GM12878 (cell line): ENCODE measurements around the gene RAB15. TPM values are rescaled to one million over a fixed set of nuclear protein-coding genes. Genes with fewer than 3 reads are reported as not detected.
A peak's percentile ranks its signal among the peaks of the same experiment; 100 is the strongest.

ENCODE experiments used
- ATAC-seq: fragments of 200-7000 bp; cut with Tn5 transposase; 3 replicates; pipeline ENCODE4 v1.9.1; 2020; ENCODE audit warnings: mild to moderate bottlenecking, moderate library complexity
- BruUV-seq: library from RNA; stranded (reverse); fragments of 400-500 nt; replicated peaks from 2 replicates; lab custom pipeline; 2021; lab: Mats Ljungman, UMichigan
- CTCF ChIA-PET: fragments of 300-600 bp; sonication (Branson Sonifier 250); formaldehyde crosslinking; extraction: SDS; loops from one replicate; lab custom pipeline; 2021; ENCODE audit warnings: inconsistent platforms; lab: Yijun Ruan, JAX
- POLR2A ChIA-PET: fragments of 350-600 bp; formaldehyde crosslinking; extraction: SDS; loops from one replicate; lab custom pipeline; 2021; ENCODE audit warnings: inconsistent platforms; lab: Charles Lee
- RAD21 ChIA-PET: fragments of 300-600 bp; sonication (Branson Sonifier 250); formaldehyde crosslinking; loops from one replicate; lab custom pipeline; 2023; ENCODE audit warnings: antibody characterized with exemption; ENCODE audit not compliant: unreplicated experiment; lab: Charles Lee
- SMC1A ChIA-PET: fragments of 300-600 bp; sonication (Branson Sonifier 250); formaldehyde crosslinking; loops from one replicate; lab custom pipeline; 2023; ENCODE audit not compliant: unreplicated experiment, uncharacterized antibody; lab: Charles Lee
- DNase-seq: peaks from one replicate; pipeline ENCODE4 v3.0.0-alpha.2; 2011; ENCODE audit warnings: low read depth, low spot score
- FAIRE-seq: peaks from 3 replicates; lab custom pipeline; 2011; peaks lifted over from hg19 to GRCh38; lab: Jason Lieb, UNC
- H2AFZ ChIP-seq: 2 replicates; pipeline ENCODE4 v1.6.0; 2011; ENCODE audit warnings: low read depth, low read length, control low read depth; ENCODE audit not compliant: control insufficient read depth
- H3K27ac ChIP-seq: 2 replicates; pipeline ENCODE4 v1.5.1; 2011; ENCODE audit warnings: control low read depth; ENCODE audit not compliant: control insufficient read depth, insufficient read depth
- H3K27me3 ChIP-seq, 2 experiments: replicated peaks in 1 of 2; 2 replicates each; pipeline versions ENCODE4 v1.6.0 to v1.6.1; 2011; ENCODE audit warnings: low read length in 1 of 2; ENCODE audit not compliant: control insufficient read depth in 2 of 2, insufficient read depth in 2 of 2
- H3K36me3 ChIP-seq, 2 experiments: 2 replicates each; pipeline ENCODE4 v1.5.1; 2011; ENCODE audit warnings: low read length in 1 of 2; ENCODE audit not compliant: control insufficient read depth in 2 of 2, insufficient read depth in 2 of 2
- H3K4me1 ChIP-seq: 2 replicates; pipeline ENCODE4 v1.6.1; 2011; ENCODE audit warnings: mild to moderate bottlenecking, low read length, moderate library complexity, mixed read lengths; ENCODE audit not compliant: control insufficient read depth, insufficient read depth
- H3K4me2 ChIP-seq: 2 replicates; pipeline ENCODE4 v1.6.0; 2011; ENCODE audit warnings: control low read depth; ENCODE audit not compliant: control insufficient read depth, insufficient read depth
- H3K4me3 ChIP-seq: fragments of 200-600 bp; sonication (generic); 2 replicates; pipeline ENCODE4 v1.5.1; 2016
- H3K79me2 ChIP-seq: 2 replicates; pipeline ENCODE4 v1.6.0; 2011; ENCODE audit warnings: low read length; ENCODE audit not compliant: control insufficient read depth, insufficient read depth
- H3K9ac ChIP-seq: 2 replicates; pipeline ENCODE4 v1.8.0; 2011; ENCODE audit warnings: low read length, control low read depth, mixed read lengths; ENCODE audit not compliant: control insufficient read depth, insufficient read depth
- H3K9me3 ChIP-seq: replicated peaks from 3 replicates; pipeline ENCODE4 v1.5.1; 2011; ENCODE audit warnings: mild to moderate bottlenecking, low read length; ENCODE audit not compliant: control insufficient read depth, insufficient read depth
- H4K20me1 ChIP-seq: 2 replicates; pipeline ENCODE4 v1.6.0; 2011; ENCODE audit not compliant: control insufficient read depth, insufficient read depth
- NR2C2 ChIP-seq: IDR thresholded peaks from 2 replicates; pipeline ENCODE4 v1.6.1; 2011; ENCODE audit warnings: borderline replicate concordance, low read depth; ENCODE audit not compliant: control insufficient read depth, insufficient read length
- ZNF384 ChIP-seq: IDR thresholded peaks from 2 replicates; pipeline ENCODE4 v1.6.1; 2012; ENCODE audit warnings: low read depth, mild to moderate bottlenecking, low read length, improper control_type of control experiment, borderline replicate concordance
- ZNF687 ChIP-seq: fragments of 450-650 bp; IDR thresholded peaks from 2 replicates; pipeline ENCODE4 v1.6.1; 2017; ENCODE audit warnings: mild to moderate bottlenecking, moderate library complexity
- ZZZ3 ChIP-seq: IDR thresholded peaks from 2 replicates; pipeline ENCODE4 v1.6.1; 2011; ENCODE audit warnings: low read depth; ENCODE audit not compliant: control insufficient read depth, insufficient read length
- WGBS: methylation state at CpG from one replicate; pipeline ENCODE4 v1.1.6; 2016; ENCODE audit warnings: low lambda C conversion rate; ENCODE audit not compliant: insufficient replicate concordance, insufficient coverage; ENCODE audit errors: missing lambda C conversion rate; 5-methylcytosine and 5-hydroxymethylcytosine counted together
- in situ Hi-C: fragments of 300-500 bp; cut with MboI; formaldehyde crosslinking; loops from 9 replicates; pipeline ENCODE4 v1.14.3; 2018; ENCODE audit warnings: mixed read lengths
- intact Hi-C: fragments of 100-400 bp; cut with micrococcal nuclease; formaldehyde crosslinking; loops from one replicate; pipeline ENCODE4 v1.14.2; 2022; ENCODE audit not compliant: unreplicated experiment
- polyA plus RNA-seq, 11 experiments: library from polyadenylated mRNA; depleted of rRNA in 4 of 11; unstranded in 6 of 11; stranded (reverse) in 5 of 11; fragments of >200 nt; fragmentation: Nextera tagmentation in 4 of 11; fragmentation: Illumina TruSeq in 1 of 11; extraction: Ambion mirVana in 4 of 11; extraction: Trizol in 1 of 11; gene quantifications; 1 replicate in 1 of 11; 2 replicates in 10 of 11; pipeline versions ENCODE4 v1.2.1 to v1.2.3, GENCODE V29; 2011 to 2016; ENCODE audit warnings: inconsistent platforms in 2 of 11, missing spikeins in 2 of 11, low read depth in 1 of 11
- total RNA-seq, 4 experiments: library from RNA; depleted of rRNA in 3 of 4; stranded (reverse); fragments of >200 nt in 3 of 4; fragmentation: Illumina TruSeq in 1 of 4; extraction: Trizol in 1 of 4; gene quantifications; 2 replicates each; pipeline versions ENCODE4 v1.2.1 to v1.2.3, GENCODE V29; 2013 to 2021
- TF ChIP-seq, protein P1 (sequence below): fragments of 450-650 bp; IDR thresholded peaks from 2 replicates; pipeline ENCODE4 v1.6.1; 2017; ENCODE audit warnings: mild to moderate bottlenecking, moderate library complexity

The RAB15 gene
- total and polyA plus RNA-seq, 10 of the 15 experiments (the other 5 are each of a cell fraction or from before 2014, with no cell fraction given), result 0.32 to 3.9 (median 2.1) TPM

DNA sequence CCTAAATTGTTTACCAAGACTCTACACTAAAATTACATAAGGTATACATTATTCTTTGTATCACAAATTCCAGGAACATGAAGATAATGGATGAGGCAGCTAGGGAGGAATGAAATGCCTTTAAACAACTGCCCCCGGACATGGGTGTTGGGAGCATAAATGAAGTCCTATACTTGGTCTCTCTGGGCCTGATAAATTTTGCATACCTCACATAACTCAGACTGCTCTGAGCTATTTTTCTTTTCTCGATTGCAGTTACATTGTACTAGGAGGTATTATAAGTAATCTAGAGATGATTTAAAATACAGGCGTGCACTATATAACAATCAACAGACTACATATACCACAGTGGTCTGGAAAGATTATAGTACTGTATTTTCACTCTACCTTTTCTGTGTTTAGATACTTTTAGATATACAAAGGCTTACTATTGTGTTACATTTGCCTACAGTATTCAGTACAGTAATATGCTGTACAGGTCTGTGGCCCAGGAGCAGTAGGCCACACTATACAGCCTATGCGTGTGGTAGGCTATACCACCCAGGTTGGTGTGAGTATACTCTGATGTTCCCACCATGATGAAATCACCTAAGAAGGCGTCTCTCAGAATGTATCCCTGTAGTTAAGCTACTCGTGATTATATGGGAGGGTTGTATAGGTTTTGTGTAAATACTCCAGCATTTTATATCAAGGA is 28.9 kb upstream of the RAB15 start:
- peaks cover 37% of the 10 kb centered on the region for H3K4me1 ChIP-seq
- ChIA-PET CTCF (interaction anchor here (1.2 to 8.5 kb wide), 3 partner anchors 9 to 19 kb away, joined by 3 to 67 read pairs (median 5); partner anchors contain the start of gene FNTB), RAD21 (interaction anchor here (1.7 kb wide), 1 partner anchor 14 kb away, joined by 6 read pairs; no protein-coding TSS in a partner anchor), SMC1A (interaction anchor here (0.9 to 6.6 kb wide), 5 partner anchors 13 to 102 kb away, joined by 3 to 55 read pairs (median 4); partner anchors contain the start of genes FNTB and MAX), POLR2A (interaction anchor here (0.5 to 1.0 kb wide), 5 partner anchors 9 to 442 kb away, joined by 3 to 7 read pairs (median 4); no protein-coding TSS in a partner anchor)
- intact Hi-C loops, result no loop called here
- no peak overlapping the region for H3K27ac ChIP-seq
- no peaks in the 10 kb centered on the region for H3K9me3 ChIP-seq
- no peak for FAIRE-seq
- 97% methylated on average over 6 of the region's 6 CpGs for WGBS
- peaks cover 2 to 4% of the 10 kb centered on the region in 2 experiments; a peak in 2 of 4 replicates for H3K36me3 ChIP-seq
- no peak overlapping the region for H3K4me2 ChIP-seq
- BruUV-seq, result no TSS peak
- no peak overlapping the region for H3K9ac ChIP-seq
- H3K79me2 ChIP-seq, result peaks cover 50% of the 10 kb centered on the region
- in situ Hi-C loops, result no loop called here
- H3K4me3 ChIP-seq, result no peak overlapping the region
- H4K20me1 ChIP-seq, result no peaks in the 10 kb centered on the region
- DNase-seq, result no peak
- H3K27me3 ChIP-seq, result no peaks in the 10 kb centered on the region
- H2AFZ ChIP-seq, result no peak overlapping the region
- no peak for ATAC-seq
- TF ChIP-seq ZZZ3, result no peak
- TF ChIP-seq NR2C2, result no peak

GRCh38 chr14:64998455-64998931 is 26.4 kb upstream of the RAB15 start:
- intact Hi-C loops (no loop called here), in situ Hi-C loops (no loop called here)
- Histone ChIP-seq H3K27ac (peak overlapping the region; percentile 74; the same call in 1 of the 2 replicates), H3K27me3 (no peaks in the 10 kb centered on the region), H4K20me1 (no peaks in the 10 kb centered on the region), H3K9ac (no peak overlapping the region), H3K9me3 (no peaks in the 10 kb centered on the region), H2AFZ (no peak overlapping the region), H3K4me3 (no peak overlapping the region), H3K36me3 (no peaks in the 10 kb centered on the region), H3K4me1 (peaks cover 28% of the 10 kb centered on the region), H3K79me2 (peaks cover 55% of the 10 kb centered on the region), H3K4me2 (peak overlapping the region; percentile 35; the same call in 1 of the 2 replicates)
- no peak for FAIRE-seq
- ATAC-seq, result peak; percentile 37
- ChIA-PET SMC1A (interaction anchor here (1.1 to 6.6 kb wide), 2 partner anchors 10 to 21 kb away, joined by 8 to 55 read pairs; partner anchors contain the start of gene FNTB), RAD21 (interaction anchor here (1.1 to 2.2 kb wide), 4 partner anchors 9 to 104 kb away, joined by 3 to 5 read pairs (median 5); partner anchors contain the start of genes FNTB and MAX), POLR2A (interaction anchor here (1.2 kb wide), 1 partner anchor 9 kb away, joined by 4 read pairs; no protein-coding TSS in a partner anchor), CTCF (interaction anchor here (0.7 to 8.5 kb wide), 3 partner anchors 11 to 100 kb away, joined by 3 to 67 read pairs (median 11); partner anchors contain the start of gene FNTB)
- no peak for DNase-seq
- no TSS peak for BruUV-seq
- TF ChIP-seq, protein P1, sequence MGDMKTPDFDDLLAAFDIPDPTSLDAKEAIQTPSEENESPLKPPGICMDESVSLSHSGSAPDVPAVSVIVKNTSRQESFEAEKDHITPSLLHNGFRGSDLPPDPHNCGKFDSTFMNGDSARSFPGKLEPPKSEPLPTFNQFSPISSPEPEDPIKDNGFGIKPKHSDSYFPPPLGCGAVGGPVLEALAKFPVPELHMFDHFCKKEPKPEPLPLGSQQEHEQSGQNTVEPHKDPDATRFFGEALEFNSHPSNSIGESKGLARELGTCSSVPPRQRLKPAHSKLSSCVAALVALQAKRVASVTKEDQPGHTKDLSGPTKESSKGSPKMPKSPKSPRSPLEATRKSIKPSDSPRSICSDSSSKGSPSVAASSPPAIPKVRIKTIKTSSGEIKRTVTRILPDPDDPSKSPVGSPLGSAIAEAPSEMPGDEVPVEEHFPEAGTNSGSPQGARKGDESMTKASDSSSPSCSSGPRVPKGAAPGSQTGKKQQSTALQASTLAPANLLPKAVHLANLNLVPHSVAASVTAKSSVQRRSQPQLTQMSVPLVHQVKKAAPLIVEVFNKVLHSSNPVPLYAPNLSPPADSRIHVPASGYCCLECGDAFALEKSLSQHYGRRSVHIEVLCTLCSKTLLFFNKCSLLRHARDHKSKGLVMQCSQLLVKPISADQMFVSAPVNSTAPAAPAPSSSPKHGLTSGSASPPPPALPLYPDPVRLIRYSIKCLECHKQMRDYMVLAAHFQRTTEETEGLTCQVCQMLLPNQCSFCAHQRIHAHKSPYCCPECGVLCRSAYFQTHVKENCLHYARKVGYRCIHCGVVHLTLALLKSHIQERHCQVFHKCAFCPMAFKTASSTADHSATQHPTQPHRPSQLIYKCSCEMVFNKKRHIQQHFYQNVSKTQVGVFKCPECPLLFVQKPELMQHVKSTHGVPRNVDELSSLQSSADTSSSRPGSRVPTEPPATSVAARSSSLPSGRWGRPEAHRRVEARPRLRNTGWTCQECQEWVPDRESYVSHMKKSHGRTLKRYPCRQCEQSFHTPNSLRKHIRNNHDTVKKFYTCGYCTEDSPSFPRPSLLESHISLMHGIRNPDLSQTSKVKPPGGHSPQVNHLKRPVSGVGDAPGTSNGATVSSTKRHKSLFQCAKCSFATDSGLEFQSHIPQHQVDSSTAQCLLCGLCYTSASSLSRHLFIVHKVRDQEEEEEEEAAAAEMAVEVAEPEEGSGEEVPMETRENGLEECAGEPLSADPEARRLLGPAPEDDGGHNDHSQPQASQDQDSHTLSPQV, result peak; percentile 72; the same call in 1 of the 2 replicates
- TF ChIP-seq ZNF384, result no peak
- TF ChIP-seq ZNF687, result peak; percentile 81
